Raji (cell line): Measurements from ENCODE around the gene ZNF766.

Experiments
- POLR2A ChIP-seq: IDR thresholded peaks from 2 replicates; pipeline ENCODE4 v1.6.1; 2011; ENCODE audit warnings: low read depth, low read length, control low read depth; ENCODE audit not compliant: insufficient read depth

The ZNF766 gene

DNA sequence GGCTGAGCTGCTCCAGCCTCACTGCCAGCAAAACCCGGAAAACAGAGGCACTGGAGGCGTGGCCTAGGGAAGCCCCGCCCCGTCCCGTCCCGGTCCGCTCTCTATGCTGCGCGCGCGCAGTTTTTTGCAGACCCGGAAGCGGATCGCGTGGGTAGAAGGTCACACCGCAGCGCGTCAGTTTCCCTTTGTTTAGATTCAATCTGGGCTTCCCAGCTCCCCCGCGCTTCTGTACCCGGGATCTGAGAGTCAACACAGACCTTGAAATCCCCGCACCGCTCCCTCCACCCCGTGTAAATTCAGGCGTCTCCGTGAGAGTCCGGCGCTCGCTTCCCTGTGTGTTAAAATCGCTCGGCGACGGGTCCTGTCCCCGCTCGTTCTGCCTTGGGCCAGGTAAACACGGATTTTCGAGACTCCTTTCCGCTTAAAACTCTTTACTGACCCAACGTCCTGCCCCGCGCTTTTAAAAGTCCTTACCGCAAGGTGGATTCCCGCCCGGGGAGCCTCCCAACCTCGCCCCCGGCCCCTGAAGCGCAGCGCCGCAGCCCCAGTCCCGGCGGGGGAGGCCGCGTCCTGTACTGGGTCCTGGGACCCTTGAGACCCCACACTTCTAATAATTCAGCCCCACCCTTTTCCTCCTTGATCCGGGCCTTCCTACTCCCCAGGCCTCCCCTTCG, 66.9 kb downstream of the ZNF766 start, which contains the start of gene ZNF610:
ZNF610 (plus strand) TSS at position 127 of the 674 bp plus-strand sequence. CDS start 12,930 bp downstream, outside the sequence.
- no peak for TF ChIP-seq POLR2A

DNA sequence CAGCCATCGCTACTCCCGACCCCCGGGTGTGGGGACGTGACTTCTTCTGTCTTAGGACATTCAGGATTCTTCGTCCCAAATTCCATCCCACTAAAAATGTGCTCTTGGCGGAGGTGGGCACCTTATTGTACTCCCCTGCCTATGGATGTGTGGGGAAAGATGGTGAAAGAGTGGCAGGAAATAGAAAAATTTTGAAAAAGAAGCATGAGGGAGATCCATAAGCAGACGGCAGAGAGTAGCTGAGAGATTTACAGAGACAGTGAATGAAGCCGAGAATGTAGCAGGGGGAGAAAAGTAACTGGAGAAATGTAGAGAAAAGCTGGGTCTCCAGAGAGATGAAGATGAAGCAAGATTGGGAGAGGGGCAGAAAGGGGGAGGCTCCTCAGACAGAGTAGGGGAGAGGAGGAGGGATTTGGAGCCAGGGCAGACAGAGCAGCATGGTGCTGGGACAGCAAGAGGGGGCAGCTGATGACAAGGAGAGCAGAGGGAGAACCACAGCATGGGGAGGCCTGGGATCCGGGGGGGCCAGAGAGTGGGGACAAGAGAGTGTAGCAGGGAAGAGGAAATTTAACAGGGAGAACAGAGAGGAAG, 67.5 kb downstream of the ZNF766 start:
- no peak for TF ChIP-seq POLR2A

DNA sequence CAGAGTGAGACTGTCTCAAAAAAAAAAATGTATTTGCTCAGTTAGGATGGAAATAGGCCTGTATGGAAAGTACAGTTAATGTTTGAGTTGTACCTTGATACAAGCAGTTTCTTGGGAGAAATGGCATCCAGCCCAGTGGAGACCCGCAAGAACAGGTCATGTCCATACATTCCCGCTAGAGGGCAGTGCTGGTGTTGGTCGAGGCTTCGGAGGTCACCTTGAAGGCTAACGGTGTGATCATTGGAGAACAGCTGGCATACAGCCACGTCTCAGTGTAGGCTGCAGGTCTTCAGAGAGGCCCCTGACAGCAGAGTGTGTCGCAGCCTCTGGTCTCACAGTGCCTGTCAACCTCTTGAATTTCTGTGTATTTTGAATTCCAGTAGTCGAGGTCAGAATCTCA, 74.2 kb downstream of the ZNF766 start:
- TF ChIP-seq POLR2A, result no peak

DNA sequence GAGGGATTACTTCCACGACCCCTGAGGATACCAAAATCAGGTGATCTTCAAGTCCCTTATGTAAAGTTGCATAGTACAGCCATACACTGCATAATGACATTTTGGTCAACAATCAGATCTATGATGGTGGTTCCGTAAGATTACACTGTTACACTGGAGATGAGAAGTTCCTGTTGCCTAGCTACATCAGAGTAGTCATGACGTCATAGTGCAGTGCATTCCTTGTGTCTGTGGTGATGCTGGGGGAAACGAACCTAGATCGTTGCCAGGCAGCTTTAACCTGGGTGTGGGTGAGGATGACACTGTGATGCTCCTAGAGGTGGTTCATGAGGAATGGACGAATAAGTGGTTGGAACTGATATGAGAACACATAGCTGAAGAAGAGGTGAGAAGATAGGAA, 75.8 kb downstream of the ZNF766 start:
- no peak for TF ChIP-seq POLR2A
